Omental fat pad (tissue), 4 donors: ENCODE data around the gene OSBPL10. TPM values are rescaled to one million over a fixed set of nuclear protein-coding genes. Genes with fewer than 3 reads are reported as not detected.

Source experiments
- ATAC-seq: fragments of 150-250 bp; one replicate; pipeline ENCODE4 v1.9.1; 2016; ENCODE audit warnings: mild to moderate bottlenecking, moderate library complexity; ENCODE audit not compliant: low FRiP score
- DNase-seq: peaks from one replicate; pipeline ENCODE4 v3.0.0-alpha.2; 2019; ENCODE audit warnings: low spot score
- CTCF ChIP-seq, 3 donors: fragments of 450-650 bp; IDR thresholded peaks; one replicate each; pipeline ENCODE4 v1.5.1; 2016 to 2017; ENCODE audit warnings: antibody characterized with exemption in 3 of 3, mild to moderate bottlenecking in 3 of 3, moderate library complexity in 2 of 3
- total RNA-seq, 4 donors: library from RNA; depleted of rRNA; stranded (reverse); fragments of >200 nt; gene quantifications; one replicate each; pipeline ENCODE4 v1.1.0, GENCODE V29; 2016

Gene OSBPL10
- total RNA-seq, 4 donors from 2014 or later, result 6.3 to 67.1 (median 10.5) TPM

GRCh38 chr3:31925271-31925630 lies 55.8 kb downstream of the OSBPL10 start:
- DNase-seq (no peak), ATAC-seq (no peak)
- no peak for TF ChIP-seq CTCF (IDR thresholded peaks at IDR 0.05)

- DNase-seq, result no peak
- ATAC-seq, result no peak
- no peak for TF ChIP-seq CTCF (IDR thresholded peaks at IDR 0.05)
Measured at GRCh38 chr3:31924610-31925270, 56.3 kb downstream of the OSBPL10 start.

GRCh38 chr3:31922962-31923361 lies 58.1 kb downstream of the OSBPL10 start:
- DNase-seq (no peak), ATAC-seq (no peak)
- TF ChIP-seq CTCF (IDR thresholded peaks at IDR 0.05), result no peak

- DNase-seq, result no peak
- no peak for TF ChIP-seq CTCF (IDR thresholded peaks at IDR 0.05)
- ATAC-seq, result no peak
Measured at GRCh38 chr3:31921837-31922236, 59.2 kb downstream of the OSBPL10 start.

- no peak for TF ChIP-seq CTCF (IDR thresholded peaks at IDR 0.05)
- ATAC-seq (no peak), DNase-seq (no peak)
Measured at GRCh38 chr3:31920310-31920709, 60.8 kb downstream of the OSBPL10 start.

- no peak for ATAC-seq
- TF ChIP-seq CTCF (IDR thresholded peaks at IDR 0.05), result no peak
Measured at GRCh38 chr3:31919528-31919927, 61.5 kb downstream of the OSBPL10 start.

More at GRCh38 chr3:31919528-31919927, 61.5 kb downstream of the OSBPL10 start:
- DNase-seq, result no peak
